H9 (cell line): ENCODE results near the gene FHOD3. TPM values are rescaled to one million over a fixed set of nuclear protein-coding genes. Genes with fewer than 3 reads are reported as not detected.

Source experiments
- DNase-seq: peaks from one replicate; pipeline ENCODE4 v3.0.0-alpha.2; 2017
- H2AFZ ChIP-seq: one replicate; pipeline ENCODE4 v1.6.1; 2013; ENCODE audit warnings: mild to moderate bottlenecking, low read length, control low read depth, moderate library complexity
- H2AK5ac ChIP-seq: 2 replicates; pipeline ENCODE4 v1.6.1; 2013; ENCODE audit warnings: low read length, control low read depth, mixed read lengths; ENCODE audit not compliant: insufficient read length
- H2BK120ac ChIP-seq: one replicate; pipeline ENCODE4 v1.6.1; 2013; ENCODE audit warnings: low read depth, mild to moderate bottlenecking, low read length, control low read depth, inconsistent platforms; ENCODE audit not compliant: poor library complexity, severe bottlenecking
- H2BK12ac ChIP-seq: 2 replicates; pipeline ENCODE4 v1.6.1; 2013; ENCODE audit warnings: low read length, control low read depth, mixed read lengths, low read depth; ENCODE audit not compliant: insufficient read length
- H2BK15ac ChIP-seq: 2 replicates; pipeline ENCODE4 v1.6.1; 2013; ENCODE audit warnings: low read depth, low read length, control low read depth
- H2BK20ac ChIP-seq: one replicate; pipeline ENCODE4 v1.6.1; 2013; ENCODE audit warnings: low read depth, mild to moderate bottlenecking, low read length, control low read depth, inconsistent platforms; ENCODE audit not compliant: poor library complexity, severe bottlenecking
- H2BK5ac ChIP-seq: 2 replicates; pipeline ENCODE4 v1.6.1; 2013; ENCODE audit warnings: low read length, control low read depth, mixed read lengths; ENCODE audit not compliant: insufficient read length
- H3K14ac ChIP-seq: 2 replicates; pipeline ENCODE4 v1.6.1; 2013; ENCODE audit warnings: low read length, control low read depth; ENCODE audit not compliant: insufficient read depth
- H3K18ac ChIP-seq: 2 replicates; pipeline ENCODE4 v1.6.1; 2013; ENCODE audit warnings: low read depth, mild to moderate bottlenecking, mixed read lengths, low read length, control low read depth; ENCODE audit not compliant: insufficient read length
- H3K23ac ChIP-seq: 2 replicates; pipeline ENCODE4 v1.6.1; 2013; ENCODE audit warnings: low read length, control low read depth, mixed read lengths, low read depth; ENCODE audit not compliant: insufficient read length
- H3K23me2 ChIP-seq: 2 replicates; pipeline ENCODE4 v1.6.1; 2013; ENCODE audit warnings: low read depth, mild to moderate bottlenecking, mixed read lengths, low read length, control low read depth; ENCODE audit not compliant: insufficient read length, poor library complexity, severe bottlenecking
- H3K27ac ChIP-seq: 2 replicates; pipeline ENCODE4 v1.5.1; 2013; ENCODE audit warnings: low read length, control low read depth, mixed read lengths, low read depth; ENCODE audit not compliant: insufficient read length
- H3K27me3 ChIP-seq: 2 replicates; pipeline ENCODE4 v1.6.1; 2013; ENCODE audit warnings: low read length, control low read depth, inconsistent platforms; ENCODE audit not compliant: insufficient read depth
- H3K4ac ChIP-seq: 2 replicates; pipeline ENCODE4 v1.6.1; 2013; ENCODE audit warnings: low read depth, mild to moderate bottlenecking, control low read depth, inconsistent platforms, low read length, moderate library complexity
- H3K4me1 ChIP-seq: 2 replicates; pipeline ENCODE4 v1.6.1; 2013; ENCODE audit warnings: low read length, control low read depth, inconsistent platforms; ENCODE audit not compliant: insufficient read depth
- H3K4me2 ChIP-seq: 2 replicates; pipeline ENCODE4 v1.6.1; 2013; ENCODE audit warnings: low read length, control low read depth, mixed read lengths; ENCODE audit not compliant: insufficient read length, insufficient read depth
- H3K56ac ChIP-seq: 2 replicates; pipeline ENCODE4 v1.6.1; 2013; ENCODE audit warnings: low read depth, mild to moderate bottlenecking, mixed read lengths, low read length, control low read depth; ENCODE audit not compliant: insufficient read length
- H3K79me1 ChIP-seq: 2 replicates; pipeline ENCODE4 v1.6.1; 2013; ENCODE audit warnings: low read depth, mild to moderate bottlenecking, moderate library complexity, low read length, control low read depth, inconsistent platforms; ENCODE audit not compliant: insufficient read depth, poor library complexity, severe bottlenecking
- H3K79me2 ChIP-seq: 2 replicates; pipeline ENCODE4 v1.6.1; 2013; ENCODE audit warnings: low read length, control low read depth, inconsistent platforms; ENCODE audit not compliant: insufficient read depth
- H3K9ac ChIP-seq: 2 replicates; pipeline ENCODE4 v1.6.1; 2013; ENCODE audit warnings: low read length, control low read depth, mixed read lengths; ENCODE audit not compliant: insufficient read length; ENCODE audit errors: extremely low read depth
- H3K9me3 ChIP-seq: one replicate; pipeline ENCODE4 v1.6.1; 2013; ENCODE audit warnings: low read depth, low read length, inconsistent platforms; ENCODE audit not compliant: control insufficient read depth
- H3T11ph ChIP-seq: one replicate; pipeline ENCODE4 v1.6.1; 2013; ENCODE audit warnings: mild to moderate bottlenecking, low read length, control low read depth, inconsistent platforms
- H4K20me1 ChIP-seq: one replicate; pipeline ENCODE4 v1.6.1; 2013; ENCODE audit not compliant: control insufficient read depth, insufficient read length, insufficient read depth
- H4K5ac ChIP-seq: 2 replicates; pipeline ENCODE4 v1.6.1; 2013; ENCODE audit warnings: low read depth, mild to moderate bottlenecking, mixed read lengths, low read length, control low read depth; ENCODE audit not compliant: insufficient read length
- H4K8ac ChIP-seq: replicated peaks from 2 replicates; pipeline ENCODE4 v1.6.1; 2013; ENCODE audit warnings: low read length, control low read depth, mixed read lengths, low read depth; ENCODE audit not compliant: insufficient read length
- H4K91ac ChIP-seq: 2 replicates; pipeline ENCODE4 v1.6.1; 2013; ENCODE audit warnings: low read depth, mild to moderate bottlenecking, moderate library complexity, mixed read lengths, low read length, control low read depth; ENCODE audit not compliant: insufficient read length
- H3K27ac Mint-ChIP-seq, 3 experiments: 2 replicates in 2 of 3; 3 replicates in 1 of 3; pipeline ENCODE4 v1.8.0; 2020 to 2021; ENCODE audit warnings: mixed read lengths in 3 of 3, mild to moderate bottlenecking in 1 of 3, moderate library complexity in 1 of 3
- H3K27me3 Mint-ChIP-seq: 2 replicates; pipeline ENCODE4 v1.8.0; 2021; ENCODE audit warnings: low read depth, mild to moderate bottlenecking, moderate library complexity, mixed read lengths
- H3K36me3 Mint-ChIP-seq, 3 experiments: 2 replicates in 2 of 3; 3 replicates in 1 of 3; pipeline ENCODE4 v1.8.0; 2020 to 2021; ENCODE audit warnings: low read depth in 3 of 3, mixed read lengths in 3 of 3; ENCODE audit not compliant: insufficient read depth in 1 of 3
- H3K4me1 Mint-ChIP-seq, 2 experiments: 2 replicates each; pipeline ENCODE4 v1.8.0; 2020; ENCODE audit warnings: mixed read lengths in 2 of 2
- H3K4me3 Mint-ChIP-seq, 2 experiments: 2 replicates in 1 of 2; 3 replicates in 1 of 2; pipeline ENCODE4 v1.8.0; 2020 to 2021; ENCODE audit warnings: mild to moderate bottlenecking in 2 of 2, mixed read lengths in 2 of 2, moderate library complexity in 1 of 2
- H3K9me3 Mint-ChIP-seq, 2 experiments: 2 replicates in 1 of 2; 3 replicates in 1 of 2; pipeline ENCODE4 v1.8.0; 2020; ENCODE audit warnings: mild to moderate bottlenecking in 2 of 2, mixed read lengths in 2 of 2, moderate library complexity in 1 of 2
- CTCF ChIP-seq: fragments of 200-600 bp; sonication (generic); conservative IDR thresholded peaks from 3 replicates; pipeline ENCODE4 v1.8.0; 2021; ENCODE audit warnings: antibody characterized with exemption, mild to moderate bottlenecking
- WGBS: extraction: QIAGEN DNeasy Blood & Tissue Kit; methylation state at CpG from one replicate; pipeline ENCODE4 v1.1.7; 2013; ENCODE audit warnings: missing lambda C conversion rate, low lambda C conversion rate, mixed read lengths; ENCODE audit not compliant: insufficient read length; ENCODE audit errors: extremely low coverage; 5-methylcytosine and 5-hydroxymethylcytosine counted together
- total RNA-seq: library from RNA; stranded (reverse); gene quantifications from 2 replicates; pipeline ENCODE4 v1.2.1, GENCODE V29; 2021

FHOD3 gene
- total RNA-seq, 1 experiment from 2014 or later = 8.0 TPM

DNA sequence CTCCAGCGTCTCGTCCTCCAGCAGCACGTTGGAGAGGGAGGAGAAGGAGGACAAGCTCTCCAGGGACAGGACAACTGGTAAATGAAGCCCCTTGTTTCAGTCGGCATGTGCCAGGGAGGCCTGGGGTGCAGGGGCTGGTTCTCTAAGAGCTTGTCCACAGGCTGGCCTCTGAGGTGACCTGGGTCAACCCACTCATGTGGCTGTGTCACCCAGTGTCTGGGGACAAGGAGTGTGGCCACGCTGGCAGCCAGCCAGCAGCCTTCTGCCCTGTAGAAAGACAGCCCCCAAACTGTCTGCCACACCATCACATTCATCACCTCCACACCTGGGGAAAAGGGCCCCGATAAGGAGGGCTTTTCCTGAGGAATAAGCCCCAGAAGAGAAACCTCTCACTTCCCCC lies 411.8 kb downstream of the FHOD3 start:
- no peak overlapping the region for H2BK5ac ChIP-seq
- H3K36me3 Mint-ChIP-seq = peaks cover 0 to 4% (median 0%) of the 10 kb centered on the region in 3 experiments; a peak in 1 of 7 replicates
- H3K27me3 Mint-ChIP-seq = 0 out of 2 replicates have a peak, but pooled peaks cover 3% of the 10 kb centered on the region

More for the DNA sequence above, 411.8 kb downstream of the FHOD3 start:
- H4K5ac ChIP-seq = no peak overlapping the region
- H2AFZ ChIP-seq = no peak overlapping the region
- no peak overlapping the region for H2BK20ac ChIP-seq
- H3K4me1 ChIP-seq = no peaks in the 10 kb centered on the region
- H3K56ac ChIP-seq = no peak overlapping the region
- no peak overlapping the region for H3K4me2 ChIP-seq
- H3K9ac ChIP-seq = no peak overlapping the region
- H2BK15ac ChIP-seq = no peak overlapping the region
- no peak for TF ChIP-seq CTCF
- Mint-ChIP-seq H3K4me1 (peaks cover 2 to 3% of the 10 kb centered on the region in 2 experiments; a peak in 2 of 4 replicates), H3K9me3 (no peaks in the 10 kb centered on the region), H3K27ac (no peak overlapping the region), H3K4me3 (no peak overlapping the region)
- no peak overlapping the region for H4K8ac ChIP-seq
- H2BK120ac ChIP-seq = no peak overlapping the region
- H3K27ac ChIP-seq = no peak overlapping the region
- no peak overlapping the region for H3K23ac ChIP-seq
- H3K9me3 ChIP-seq = no peaks in the 10 kb centered on the region
- no peaks in the 10 kb centered on the region for H3K23me2 ChIP-seq
- WGBS = no CpG with 5 or more reads among the region's 6 CpGs
- no peak overlapping the region for H3K14ac ChIP-seq
- H3K18ac ChIP-seq = no peak overlapping the region
- no peaks in the 10 kb centered on the region for H3K79me2 ChIP-seq
- H4K91ac ChIP-seq = no peak overlapping the region
- H2AK5ac ChIP-seq = no peak overlapping the region
- DNase-seq = no peak
- no peaks in the 10 kb centered on the region for H3K27me3 ChIP-seq
- no peak overlapping the region for H3T11ph ChIP-seq
- no peak overlapping the region for H2BK12ac ChIP-seq
- no peaks in the 10 kb centered on the region for H3K79me1 ChIP-seq
- no peaks in the 10 kb centered on the region for H4K20me1 ChIP-seq
- no peak overlapping the region for H3K4ac ChIP-seq
